ENCODE data around the gene RABGAP1L.

The RABGAP1L gene

DNA sequence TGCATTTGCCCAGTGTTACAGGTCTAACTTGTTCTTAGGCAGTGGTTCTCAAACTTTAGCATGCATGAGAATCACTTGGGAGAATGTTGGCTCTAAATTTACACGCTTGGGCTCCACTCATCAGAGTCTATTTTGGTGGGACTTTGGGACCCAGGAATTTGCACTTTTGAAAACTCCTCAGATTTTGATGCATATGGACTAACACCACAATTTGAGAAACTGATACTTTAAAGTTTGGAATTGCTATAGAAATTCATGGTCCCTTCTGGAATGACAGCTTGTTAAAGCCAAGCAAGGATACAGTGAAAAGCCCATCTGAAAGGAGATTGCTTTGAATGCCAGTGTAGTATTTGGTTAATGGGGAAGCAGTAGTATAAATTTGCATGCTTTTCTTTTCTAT is 320.0 kb downstream of the RABGAP1L start:
- TF ChIP-seq, protein P1, sequence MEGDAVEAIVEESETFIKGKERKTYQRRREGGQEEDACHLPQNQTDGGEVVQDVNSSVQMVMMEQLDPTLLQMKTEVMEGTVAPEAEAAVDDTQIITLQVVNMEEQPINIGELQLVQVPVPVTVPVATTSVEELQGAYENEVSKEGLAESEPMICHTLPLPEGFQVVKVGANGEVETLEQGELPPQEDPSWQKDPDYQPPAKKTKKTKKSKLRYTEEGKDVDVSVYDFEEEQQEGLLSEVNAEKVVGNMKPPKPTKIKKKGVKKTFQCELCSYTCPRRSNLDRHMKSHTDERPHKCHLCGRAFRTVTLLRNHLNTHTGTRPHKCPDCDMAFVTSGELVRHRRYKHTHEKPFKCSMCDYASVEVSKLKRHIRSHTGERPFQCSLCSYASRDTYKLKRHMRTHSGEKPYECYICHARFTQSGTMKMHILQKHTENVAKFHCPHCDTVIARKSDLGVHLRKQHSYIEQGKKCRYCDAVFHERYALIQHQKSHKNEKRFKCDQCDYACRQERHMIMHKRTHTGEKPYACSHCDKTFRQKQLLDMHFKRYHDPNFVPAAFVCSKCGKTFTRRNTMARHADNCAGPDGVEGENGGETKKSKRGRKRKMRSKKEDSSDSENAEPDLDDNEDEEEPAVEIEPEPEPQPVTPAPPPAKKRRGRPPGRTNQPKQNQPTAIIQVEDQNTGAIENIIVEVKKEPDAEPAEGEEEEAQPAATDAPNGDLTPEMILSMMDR (IDR thresholded peaks at IDR 0.05; ENCODE audit: insufficient read depth, low read length, poor library complexity, severe bottlenecking), result no peak
- no peak for TF ChIP-seq EZH2phosphoT487 (conservative IDR thresholded peaks at IDR 0.05; ENCODE audit: low read length)
- H3K27ac ChIP-seq (ENCODE audit: low read depth, low read length), result no peak overlapping the region
- no peaks in the 10 kb centered on the region for H3K9me2 ChIP-seq (replicated peaks; ENCODE audit: insufficient read depth, low read length)
- no peaks in the 10 kb centered on the region for H4K20me1 ChIP-seq (ENCODE audit: low read depth, low read length)
- H3K9me3 ChIP-seq (ENCODE audit: insufficient read depth, low read length), result no peaks in the 10 kb centered on the region
- no peak overlapping the region for H3K4me2 ChIP-seq (ENCODE audit: low read depth, low read length, poor library complexity, severe bottlenecking)
- H3K79me2 ChIP-seq (ENCODE audit: insufficient read depth, low read length), result 0 out of 2 replicates have a peak, but pooled peaks cover 2% of the 10 kb centered on the region
- no peak overlapping the region for H3K4me3 ChIP-seq (ENCODE audit: insufficient read depth, low read length, poor library complexity, severe bottlenecking)
- H3K27me3 ChIP-seq (ENCODE audit: low read length), result no peaks in the 10 kb centered on the region
- no peaks in the 10 kb centered on the region for H3F3A ChIP-seq (ENCODE audit: insufficient read depth)
- H2AFZ ChIP-seq (ENCODE audit: low read depth, low read length, severe bottlenecking), result no peak overlapping the region
- no peak overlapping the region for H3K9ac ChIP-seq (ENCODE audit: low read length)
- no peaks in the 10 kb centered on the region; the same call in 1 of the 2 replicates for H3K36me3 ChIP-seq (ENCODE audit: low read length)

DNA sequence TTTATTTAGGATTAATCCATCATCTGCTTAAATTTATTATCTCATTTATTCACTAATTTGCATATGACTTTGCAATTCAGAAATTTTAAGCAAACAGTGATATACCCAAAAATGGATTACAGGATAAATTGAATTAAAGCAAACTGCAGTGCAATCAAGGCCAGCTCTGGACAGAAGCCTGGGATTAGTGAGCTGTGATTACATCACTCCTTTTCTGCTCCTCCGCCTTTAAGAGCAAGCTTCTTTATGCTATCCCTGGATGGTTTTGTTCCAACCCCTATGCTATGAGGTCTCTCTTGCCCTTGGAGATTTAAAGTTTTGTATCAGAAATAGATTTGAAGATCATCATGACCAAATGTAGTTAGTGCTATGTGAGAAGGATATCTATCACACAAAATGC is 321.0 kb downstream of the RABGAP1L start:
- TF ChIP-seq EZH2phosphoT487 (conservative IDR thresholded peaks at IDR 0.05; ENCODE audit: low read length), result no peak
- TF ChIP-seq, protein P1 (IDR thresholded peaks at IDR 0.05; ENCODE audit: insufficient read depth, low read length, poor library complexity, severe bottlenecking), result no peak
- H3K9me3 ChIP-seq (ENCODE audit: insufficient read depth, low read length), result no peaks in the 10 kb centered on the region
- no peaks in the 10 kb centered on the region; the same call in 1 of the 2 replicates for H3K36me3 ChIP-seq (ENCODE audit: low read length)
- no peaks in the 10 kb centered on the region; the same call in 1 of the 2 replicates for H3F3A ChIP-seq (ENCODE audit: insufficient read depth)
- H2AFZ ChIP-seq (ENCODE audit: low read depth, low read length, severe bottlenecking), result no peak overlapping the region
- H3K27me3 ChIP-seq (ENCODE audit: low read length), result no peaks in the 10 kb centered on the region
- no peaks in the 10 kb centered on the region for H4K20me1 ChIP-seq (ENCODE audit: low read depth, low read length)
- no peak overlapping the region for H3K27ac ChIP-seq (ENCODE audit: low read depth, low read length)
- no peak overlapping the region for H3K4me2 ChIP-seq (ENCODE audit: low read depth, low read length, poor library complexity, severe bottlenecking)
- no peak overlapping the region for H3K4me3 ChIP-seq (ENCODE audit: insufficient read depth, low read length, poor library complexity, severe bottlenecking)
- H3K9ac ChIP-seq (ENCODE audit: low read length), result no peak overlapping the region
- H3K9me2 ChIP-seq (replicated peaks; ENCODE audit: insufficient read depth, low read length), result no peaks in the 10 kb centered on the region
- peaks cover 9% of the 10 kb centered on the region for H3K79me2 ChIP-seq (ENCODE audit: insufficient read depth, low read length)

DNA sequence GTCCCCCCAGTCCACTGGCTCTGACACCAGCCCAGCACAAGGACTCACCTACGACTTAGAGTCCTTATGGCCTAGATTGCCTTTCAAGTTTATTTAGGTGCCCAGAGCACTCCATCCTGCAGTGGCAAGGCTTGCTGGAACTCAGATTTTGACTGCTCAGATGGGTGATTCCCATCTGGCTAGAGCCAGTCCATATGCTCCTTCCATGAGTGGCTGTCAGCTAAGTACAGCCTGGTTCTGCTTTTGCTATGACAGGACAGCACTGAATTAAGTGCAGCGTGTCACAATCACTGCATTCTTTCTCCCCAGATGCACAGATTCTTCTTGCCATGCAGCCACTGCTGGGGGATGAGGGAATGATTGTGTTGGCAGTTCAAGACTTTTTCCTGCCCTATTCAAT is 332.3 kb downstream of the RABGAP1L start:
- Histone ChIP-seq H3K9ac (ENCODE audit: low read length) (no peak overlapping the region), H3K79me2 (ENCODE audit: insufficient read depth, low read length) (peaks cover 3% of the 10 kb centered on the region; the same call in 1 of the 2 replicates), H4K20me1 (ENCODE audit: low read depth, low read length) (no peaks in the 10 kb centered on the region), H3K9me2 (replicated peaks; ENCODE audit: insufficient read depth, low read length) (no peaks in the 10 kb centered on the region), H3F3A (ENCODE audit: insufficient read depth) (no peaks in the 10 kb centered on the region), H3K4me2 (ENCODE audit: low read depth, low read length, poor library complexity, severe bottlenecking) (no peak overlapping the region), H3K4me3 (ENCODE audit: insufficient read depth, low read length, poor library complexity, severe bottlenecking) (no peak overlapping the region), H3K27me3 (ENCODE audit: low read length) (no peaks in the 10 kb centered on the region), H2AFZ (ENCODE audit: low read depth, low read length, severe bottlenecking) (no peak overlapping the region), H3K27ac (ENCODE audit: low read depth, low read length) (no peak overlapping the region), H3K9me3 (ENCODE audit: insufficient read depth, low read length) (no peaks in the 10 kb centered on the region), H3K36me3 (ENCODE audit: low read length) (no peaks in the 10 kb centered on the region)
- TF ChIP-seq EZH2phosphoT487 (conservative IDR thresholded peaks at IDR 0.05; ENCODE audit: low read length), result no peak
- TF ChIP-seq, protein P1 (IDR thresholded peaks at IDR 0.05; ENCODE audit: insufficient read depth, low read length, poor library complexity, severe bottlenecking), result no peak
